Vagina (tissue), 2 donors: Measurements from ENCODE around the gene MC3R.

Source experiments
- CTCF ChIP-seq, 3 experiments: fragments of 450-650 bp in 2 of 3; fragments of 200-600 bp in 1 of 3; sonication (generic) in 1 of 3; IDR thresholded peaks; one replicate each; pipeline ENCODE4 v1.5.1; 2017 to 2019; ENCODE audit warnings: antibody characterized with exemption in 3 of 3, mild to moderate bottlenecking in 2 of 3, moderate library complexity in 2 of 3
- POLR2A ChIP-seq, 2 donors: fragments of 450-650 bp; IDR thresholded peaks; one replicate each; pipeline ENCODE4 v1.6.1; 2017; ENCODE audit warnings: antibody characterized with exemption in 2 of 2, mild to moderate bottlenecking in 2 of 2, moderate library complexity in 2 of 2

GRCh38 chr20:56259948-56260347, 11.4 kb downstream of the MC3R start:
- TF ChIP-seq POLR2A (IDR thresholded peaks at IDR 0.05): no peak
- no peak for TF ChIP-seq CTCF (IDR thresholded peaks at IDR 0.05)
